GM12878 (cell line): ENCODE data around the gene RUFY2. TPM values are rescaled to one million over a fixed set of nuclear protein-coding genes. Genes with fewer than 3 reads are reported as not detected.
A peak's percentile ranks its signal among the peaks of the same experiment; 100 is the strongest.

Source experiments
- ATAC-seq: fragments of 200-7000 bp; cut with Tn5 transposase; 3 replicates; pipeline ENCODE4 v1.9.1; 2020; ENCODE audit warnings: mild to moderate bottlenecking, moderate library complexity
- BruUV-seq: library from RNA; stranded (reverse); fragments of 400-500 nt; replicated peaks from 2 replicates; lab custom pipeline; 2021; lab: Mats Ljungman, UMichigan
- CTCF ChIA-PET: fragments of 300-600 bp; sonication (Branson Sonifier 250); formaldehyde crosslinking; extraction: SDS; loops from one replicate; lab custom pipeline; 2021; ENCODE audit warnings: inconsistent platforms; lab: Yijun Ruan, JAX
- POLR2A ChIA-PET: fragments of 350-600 bp; formaldehyde crosslinking; extraction: SDS; loops from one replicate; lab custom pipeline; 2021; ENCODE audit warnings: inconsistent platforms; lab: Charles Lee
- RAD21 ChIA-PET: fragments of 300-600 bp; sonication (Branson Sonifier 250); formaldehyde crosslinking; loops from one replicate; lab custom pipeline; 2023; ENCODE audit warnings: antibody characterized with exemption; ENCODE audit not compliant: unreplicated experiment; lab: Charles Lee
- SMC1A ChIA-PET: fragments of 300-600 bp; sonication (Branson Sonifier 250); formaldehyde crosslinking; loops from one replicate; lab custom pipeline; 2023; ENCODE audit not compliant: unreplicated experiment, uncharacterized antibody; lab: Charles Lee
- DNase-seq: peaks from one replicate; pipeline ENCODE4 v3.0.0-alpha.2; 2011; ENCODE audit warnings: low read depth, low spot score
- FAIRE-seq: peaks from 3 replicates; lab custom pipeline; 2011; peaks lifted over from hg19 to GRCh38; lab: Jason Lieb, UNC
- H2AFZ ChIP-seq: 2 replicates; pipeline ENCODE4 v1.6.0; 2011; ENCODE audit warnings: low read depth, low read length, control low read depth; ENCODE audit not compliant: control insufficient read depth
- H3K27ac ChIP-seq: 2 replicates; pipeline ENCODE4 v1.5.1; 2011; ENCODE audit warnings: control low read depth; ENCODE audit not compliant: control insufficient read depth, insufficient read depth
- H3K27me3 ChIP-seq, 2 experiments: replicated peaks in 1 of 2; 2 replicates each; pipeline versions ENCODE4 v1.6.0 to v1.6.1; 2011; ENCODE audit warnings: low read length in 1 of 2; ENCODE audit not compliant: control insufficient read depth in 2 of 2, insufficient read depth in 2 of 2
- H3K36me3 ChIP-seq, 2 experiments: 2 replicates each; pipeline ENCODE4 v1.5.1; 2011; ENCODE audit warnings: low read length in 1 of 2; ENCODE audit not compliant: control insufficient read depth in 2 of 2, insufficient read depth in 2 of 2
- H3K4me1 ChIP-seq: 2 replicates; pipeline ENCODE4 v1.6.1; 2011; ENCODE audit warnings: mild to moderate bottlenecking, low read length, moderate library complexity, mixed read lengths; ENCODE audit not compliant: control insufficient read depth, insufficient read depth
- H3K4me2 ChIP-seq: 2 replicates; pipeline ENCODE4 v1.6.0; 2011; ENCODE audit warnings: control low read depth; ENCODE audit not compliant: control insufficient read depth, insufficient read depth
- H3K4me3 ChIP-seq: fragments of 200-600 bp; sonication (generic); 2 replicates; pipeline ENCODE4 v1.5.1; 2016
- H3K79me2 ChIP-seq: 2 replicates; pipeline ENCODE4 v1.6.0; 2011; ENCODE audit warnings: low read length; ENCODE audit not compliant: control insufficient read depth, insufficient read depth
- H3K9ac ChIP-seq: 2 replicates; pipeline ENCODE4 v1.8.0; 2011; ENCODE audit warnings: low read length, control low read depth, mixed read lengths; ENCODE audit not compliant: control insufficient read depth, insufficient read depth
- H3K9me3 ChIP-seq: replicated peaks from 3 replicates; pipeline ENCODE4 v1.5.1; 2011; ENCODE audit warnings: mild to moderate bottlenecking, low read length; ENCODE audit not compliant: control insufficient read depth, insufficient read depth
- H4K20me1 ChIP-seq: 2 replicates; pipeline ENCODE4 v1.6.0; 2011; ENCODE audit not compliant: control insufficient read depth, insufficient read depth
- ASH2L ChIP-seq: fragments of 300-600, 200-600 bp; sonication (generic); IDR thresholded peaks from 2 replicates; pipeline ENCODE4 v1.6.1; 2017; ENCODE audit warnings: low read depth, mild to moderate bottlenecking, borderline replicate concordance
- E2F4 ChIP-seq: IDR thresholded peaks from 2 replicates; pipeline ENCODE4 v1.6.1; 2012; ENCODE audit warnings: low read depth, low read length, improper control_type of control experiment
- E2F8 ChIP-seq: fragments of 450-650 bp; IDR thresholded peaks from 2 replicates; pipeline ENCODE4 v1.6.1; 2018; ENCODE audit warnings: mild to moderate bottlenecking, low read depth, moderate library complexity; ENCODE audit not compliant: partially characterized antibody
- HDAC6 ChIP-seq: fragments of 200-600 bp; sonication (generic); IDR thresholded peaks from one replicate; pipeline ENCODE4 v1.8.0; 2017; ENCODE audit warnings: antibody characterized with exemption; ENCODE audit not compliant: unreplicated experiment
- IRF3 ChIP-seq: fragments of 450-650 bp; IDR thresholded peaks from 2 replicates; pipeline ENCODE4 v1.6.1; 2014; ENCODE audit warnings: mild to moderate bottlenecking
- LARP7 ChIP-seq: fragments of 450-650 bp; IDR thresholded peaks from 2 replicates; pipeline ENCODE4 v1.6.1; 2017; ENCODE audit warnings: mild to moderate bottlenecking
- MAX ChIP-seq: IDR thresholded peaks from 2 replicates; pipeline ENCODE4 v1.6.1; 2012; ENCODE audit warnings: low read depth, low read length, improper control_type of control experiment
- MLLT1 ChIP-seq: fragments of 450-650 bp; IDR thresholded peaks from 2 replicates; pipeline ENCODE4 v1.6.1; 2016; ENCODE audit warnings: mild to moderate bottlenecking
- MXI1 ChIP-seq: fragments of 150-350 bp; IDR thresholded peaks from 2 replicates; pipeline ENCODE4 v1.6.1; 2011; ENCODE audit warnings: low read depth, mild to moderate bottlenecking, inconsistent platforms, low read length, improper control_type of control experiment
- MYB ChIP-seq: fragments of 150-350 bp; IDR thresholded peaks from 2 replicates; pipeline ENCODE4 v1.6.1; 2014; ENCODE audit warnings: mild to moderate bottlenecking, low read depth, low read length, borderline replicate concordance
- NFYB ChIP-seq: IDR thresholded peaks from 2 replicates; pipeline ENCODE4 v1.6.1; 2011; ENCODE audit warnings: low read depth, mild to moderate bottlenecking, low read length, improper control_type of control experiment, moderate library complexity; ENCODE audit not compliant: insufficient read depth
- NR2F1 ChIP-seq: fragments of 450-650 bp; conservative IDR thresholded peaks from 2 replicates; pipeline ENCODE4 v1.6.1; 2017; ENCODE audit warnings: mild to moderate bottlenecking
- SREBF2 ChIP-seq: IDR thresholded peaks from 2 replicates; pipeline ENCODE4 v1.6.1; 2012; ENCODE audit warnings: mild to moderate bottlenecking, low read length
- ZNF384 ChIP-seq: IDR thresholded peaks from 2 replicates; pipeline ENCODE4 v1.6.1; 2012; ENCODE audit warnings: low read depth, mild to moderate bottlenecking, low read length, improper control_type of control experiment, borderline replicate concordance
- WGBS: methylation state at CpG from one replicate; pipeline ENCODE4 v1.1.6; 2016; ENCODE audit warnings: low lambda C conversion rate; ENCODE audit not compliant: insufficient replicate concordance, insufficient coverage; ENCODE audit errors: missing lambda C conversion rate; 5-methylcytosine and 5-hydroxymethylcytosine counted together
- in situ Hi-C: fragments of 300-500 bp; cut with MboI; formaldehyde crosslinking; loops from 9 replicates; pipeline ENCODE4 v1.14.3; 2018; ENCODE audit warnings: mixed read lengths
- intact Hi-C: fragments of 100-400 bp; cut with micrococcal nuclease; formaldehyde crosslinking; loops from one replicate; pipeline ENCODE4 v1.14.2; 2022; ENCODE audit not compliant: unreplicated experiment
- polyA plus RNA-seq, 11 experiments: library from polyadenylated mRNA; depleted of rRNA in 4 of 11; unstranded in 6 of 11; stranded (reverse) in 5 of 11; fragments of >200 nt; fragmentation: Nextera tagmentation in 4 of 11; fragmentation: Illumina TruSeq in 1 of 11; extraction: Ambion mirVana in 4 of 11; extraction: Trizol in 1 of 11; gene quantifications; 1 replicate in 1 of 11; 2 replicates in 10 of 11; pipeline versions ENCODE4 v1.2.1 to v1.2.3, GENCODE V29; 2011 to 2016; ENCODE audit warnings: inconsistent platforms in 2 of 11, missing spikeins in 2 of 11, low read depth in 1 of 11
- total RNA-seq, 4 experiments: library from RNA; depleted of rRNA in 3 of 4; stranded (reverse); fragments of >200 nt in 3 of 4; fragmentation: Illumina TruSeq in 1 of 4; extraction: Trizol in 1 of 4; gene quantifications; 2 replicates each; pipeline versions ENCODE4 v1.2.1 to v1.2.3, GENCODE V29; 2013 to 2021

Gene RUFY2
- total and polyA plus RNA-seq, 10 of the 15 experiments (the other 5 are each of a cell fraction or from before 2014, with no cell fraction given): 1.7 to 8.4 (median 5.8) TPM

GRCh38 chr10:68406111-68406814 lies 814 bp downstream of the RUFY2 start (continued):
- TF ChIP-seq MXI1: peak; percentile 59

- RAD21 ChIA-PET: no interaction called here
- CTCF ChIA-PET: interaction anchor here (1.4 kb wide), 1 partner anchor 9 kb away, joined by 3 read pairs; no protein-coding TSS in a partner anchor
These were observed 3.4 kb downstream of the RUFY2 start for GRCh38 chr10:68403701-68404100.

More at GRCh38 chr10:68403701-68404100, 3.4 kb downstream of the RUFY2 start:
- SMC1A ChIA-PET: no interaction called here
- 100% methylated on average over 4 of the region's 4 CpGs for WGBS
- POLR2A ChIA-PET: interaction anchor here (0.7 kb wide), 1 partner anchor 547 kb away, joined by 5 read pairs; no protein-coding TSS in a partner anchor
- DNase-seq (no peak), FAIRE-seq (no peak)
- H3K27me3 ChIP-seq: no peaks in the 10 kb centered on the region
- H3K27ac ChIP-seq: no peak overlapping the region
- H3K9me3 ChIP-seq: no peaks in the 10 kb centered on the region
- no peaks in the 10 kb centered on the region for H4K20me1 ChIP-seq
- H3K4me2 ChIP-seq: no peak overlapping the region
- intact Hi-C loops: no loop called here
- H3K4me1 ChIP-seq: no peaks in the 10 kb centered on the region
- in situ Hi-C loops: no loop called here
- no peak overlapping the region for H2AFZ ChIP-seq
- 0 out of 4 replicates have a peak, but pooled peaks cover 0 to 2% of the 10 kb centered on the region in 2 experiments for H3K36me3 ChIP-seq
- H3K79me2 ChIP-seq: peaks cover 29% of the 10 kb centered on the region
- TF ChIP-seq E2F4 (no peak), MAX (no peak), SREBF2 (no peak), LARP7 (no peak), MYB (no peak), ZNF384 (no peak), IRF3 (no peak), ASH2L (no peak), NFYB (no peak), E2F8 (no peak), NR2F1 (no peak), HDAC6 (no peak), MLLT1 (no peak)
- TF ChIP-seq, all 136 proteins: peak for 0
- no peak overlapping the region for H3K4me3 ChIP-seq
- ATAC-seq: no peak
- no TSS peak for BruUV-seq
- H3K9ac ChIP-seq: no peak overlapping the region
